HEK293 (cell line): ENCODE results near the gene TMEM158.

ENCODE experiments used
- CTCF ChIA-PET: fragments of 350-600 bp; formaldehyde crosslinking; extraction: SDS; loops from one replicate; lab custom pipeline; 2021; ENCODE audit warnings: antibody characterized with exemption; lab: Yijun Ruan, JAX
- POLR2A ChIA-PET: fragments of 300-600 bp; formaldehyde crosslinking; extraction: SDS; loops from one replicate; lab custom pipeline; 2020; ENCODE audit warnings: antibody characterized with exemption, inconsistent platforms; lab: Yijun Ruan, JAX
- H3K27ac ChIP-seq: fragments of 200-500 bp; sonication (Bioruptor generic); 2 replicates; pipeline ENCODE4 v1.5.1; 2014; ENCODE audit warnings: low read depth, low read length, control low read depth, inconsistent platforms; ENCODE audit errors: extremely low read depth
- H3K36me3 ChIP-seq, 2 experiments: fragments of 200-500 bp in 1 of 2; sonication (Bioruptor generic) in 1 of 2; 1 replicate in 1 of 2; 2 replicates in 1 of 2; pipeline ENCODE4 v1.5.1; 2014 to 2017; ENCODE audit warnings: inconsistent platforms in 2 of 2, low read length in 2 of 2; ENCODE audit not compliant: control insufficient read depth in 2 of 2, insufficient read depth in 1 of 2
- H3K4me1 ChIP-seq: fragments of 200-500 bp; sonication (Bioruptor generic); 2 replicates; pipeline ENCODE4 v1.5.1; 2014; ENCODE audit warnings: mild to moderate bottlenecking, low read length, inconsistent platforms; ENCODE audit not compliant: control insufficient read depth, insufficient read depth
- H3K4me3 ChIP-seq: 2 replicates; pipeline ENCODE4 v1.5.1; 2011; ENCODE audit warnings: low read depth, mild to moderate bottlenecking, control low read depth, low read length, moderate library complexity
- H3K9me3 ChIP-seq: fragments of 200-500 bp; sonication (Bioruptor generic); 2 replicates; pipeline ENCODE4 v1.5.1; 2014; ENCODE audit warnings: low read depth, low read length, inconsistent platforms; ENCODE audit not compliant: control insufficient read depth, insufficient read depth
- GLI4 ChIP-seq: fragments of 450-650 bp; formaldehyde crosslinking; IDR thresholded peaks from 2 replicates; pipeline ENCODE4 v1.5.1; 2016; ENCODE audit warnings: missing biosample characterization, missing genetic modification characterization
- MEIS1 ChIP-seq: sonication (generic); formaldehyde crosslinking; IDR thresholded peaks from 2 replicates; pipeline ENCODE4 v1.8.1; 2022; ENCODE audit warnings: missing genetic modification reagents, mild to moderate bottlenecking, borderline replicate concordance
- ZBTB20 ChIP-seq: fragments of 450-650 bp; formaldehyde crosslinking; IDR thresholded peaks from 2 replicates; pipeline ENCODE4 v1.5.1; 2016; ENCODE audit warnings: missing biosample characterization, missing genetic modification characterization
- ZNF221 ChIP-seq: fragments of 450-650 bp; formaldehyde crosslinking; IDR thresholded peaks from 2 replicates; pipeline ENCODE4 v1.5.1; 2017; ENCODE audit warnings: missing biosample characterization, missing genetic modification characterization, borderline replicate concordance
- ZNF23 ChIP-seq: fragments of 450-650 bp; formaldehyde crosslinking; IDR thresholded peaks from 2 replicates; pipeline ENCODE4 v1.5.1; 2016; ENCODE audit warnings: missing biosample characterization, missing genetic modification characterization, borderline replicate concordance
- ZNF26 ChIP-seq: fragments of 450-650 bp; formaldehyde crosslinking; IDR thresholded peaks from 2 replicates; pipeline ENCODE4 v1.5.1; 2016; ENCODE audit warnings: missing biosample characterization, missing genetic modification characterization
- ZNF292 ChIP-seq: fragments of 450-650 bp; formaldehyde crosslinking; IDR thresholded peaks from 2 replicates; pipeline ENCODE4 v1.5.1; 2016; ENCODE audit warnings: low read depth, missing biosample characterization, missing genetic modification characterization, borderline replicate concordance
- ZNF335 ChIP-seq: fragments of 450-650 bp; formaldehyde crosslinking; conservative IDR thresholded peaks from 2 replicates; pipeline ENCODE4 v1.5.1; 2016; ENCODE audit warnings: missing biosample characterization, missing genetic modification characterization
- ZNF350 ChIP-seq: fragments of 450-650 bp; formaldehyde crosslinking; IDR thresholded peaks from 2 replicates; pipeline ENCODE4 v1.5.0; 2017; ENCODE audit warnings: missing biosample characterization, mild to moderate bottlenecking, missing genetic modification characterization
- ZNF513 ChIP-seq: fragments of 450-650 bp; IDR thresholded peaks from 2 replicates; pipeline ENCODE4 v1.5.1; 2018; ENCODE audit warnings: missing biosample characterization, missing genetic modification characterization
- ZNF529 ChIP-seq: fragments of 450-650 bp; formaldehyde crosslinking; IDR thresholded peaks from 2 replicates; pipeline ENCODE4 v1.5.1; 2017; ENCODE audit warnings: missing genetic modification characterization, missing biosample characterization; ENCODE audit not compliant: insufficient replicate concordance
- ZNF596 ChIP-seq: fragments of 450-650 bp; IDR thresholded peaks from 2 replicates; pipeline ENCODE4 v1.5.0; 2018; ENCODE audit warnings: missing biosample characterization, mild to moderate bottlenecking, missing genetic modification characterization, moderate library complexity
- ZNF654 ChIP-seq: fragments of 450-650 bp; formaldehyde crosslinking; IDR thresholded peaks from 2 replicates; pipeline ENCODE4 v1.5.1; 2016; ENCODE audit warnings: low read depth, missing biosample characterization, missing genetic modification characterization
- ZNF664 ChIP-seq: fragments of 450-650 bp; formaldehyde crosslinking; IDR thresholded peaks from 2 replicates; pipeline ENCODE4 v1.5.1; 2016; ENCODE audit warnings: missing biosample characterization, missing genetic modification characterization
- ZNF670 ChIP-seq: fragments of 450-650 bp; formaldehyde crosslinking; IDR thresholded peaks from 2 replicates; pipeline ENCODE4 v1.5.1; 2016; ENCODE audit warnings: missing biosample characterization, missing genetic modification characterization, low read depth
- ZNF768 ChIP-seq: fragments of 450-650 bp; formaldehyde crosslinking; IDR thresholded peaks from 2 replicates; pipeline ENCODE4 v1.5.1; 2018; ENCODE audit warnings: missing biosample characterization, mild to moderate bottlenecking, missing genetic modification characterization
- TF ChIP-seq, protein P1 (sequence below): sonication (generic); formaldehyde crosslinking; IDR thresholded peaks from 2 replicates; pipeline ENCODE4 v1.8.1; 2022; ENCODE audit warnings: mild to moderate bottlenecking, moderate library complexity, missing genetic modification reagents
- TF ChIP-seq, protein P2 (sequence below): fragments of 450-650 bp; formaldehyde crosslinking; IDR thresholded peaks from 2 replicates; pipeline ENCODE4 v1.5.1; 2016; ENCODE audit warnings: missing biosample characterization, missing genetic modification characterization
- TF ChIP-seq, protein P3 (sequence below): fragments of 450-650 bp; formaldehyde crosslinking; IDR thresholded peaks from 2 replicates; pipeline ENCODE4 v1.5.1; 2016; ENCODE audit warnings: missing biosample characterization, missing genetic modification characterization
- TF ChIP-seq, protein P4 (sequence below): fragments of 450-650 bp; formaldehyde crosslinking; IDR thresholded peaks from 2 replicates; pipeline ENCODE4 v1.5.1; 2016; ENCODE audit warnings: missing biosample characterization, missing genetic modification characterization
- TF ChIP-seq, protein P5 (sequence below): fragments of 450-650 bp; formaldehyde crosslinking; IDR thresholded peaks from 2 replicates; pipeline ENCODE4 v1.5.1; 2016; ENCODE audit warnings: missing biosample characterization, missing genetic modification characterization

TMEM158 gene

GRCh38 chr3:45210308-45211041 is 15.6 kb downstream of the TMEM158 start (continued):
- TF ChIP-seq, protein P1, sequence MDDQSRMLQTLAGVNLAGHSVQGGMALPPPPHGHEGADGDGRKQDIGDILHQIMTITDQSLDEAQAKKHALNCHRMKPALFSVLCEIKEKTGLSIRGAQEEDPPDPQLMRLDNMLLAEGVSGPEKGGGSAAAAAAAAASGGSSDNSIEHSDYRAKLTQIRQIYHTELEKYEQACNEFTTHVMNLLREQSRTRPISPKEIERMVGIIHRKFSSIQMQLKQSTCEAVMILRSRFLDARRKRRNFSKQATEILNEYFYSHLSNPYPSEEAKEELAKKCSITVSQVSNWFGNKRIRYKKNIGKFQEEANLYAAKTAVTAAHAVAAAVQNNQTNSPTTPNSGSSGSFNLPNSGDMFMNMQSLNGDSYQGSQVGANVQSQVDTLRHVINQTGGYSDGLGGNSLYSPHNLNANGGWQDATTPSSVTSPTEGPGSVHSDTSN (CRISPR knock-in tag) = no peak
- peak; percentile 82 for TF ChIP-seq ZNF596
- no peak for TF ChIP-seq ZNF23 (tag by site-specific recombination)
- no peak for TF ChIP-seq ZNF529
- no peak for TF ChIP-seq MEIS1 (CRISPR knock-in tag)
- no peak for TF ChIP-seq ZNF670 (tag by site-specific recombination)
- no peak for TF ChIP-seq ZNF335 (tag by site-specific recombination)
- no peak for TF ChIP-seq ZNF350 (tag by site-specific recombination)
- TF ChIP-seq, protein P2, sequence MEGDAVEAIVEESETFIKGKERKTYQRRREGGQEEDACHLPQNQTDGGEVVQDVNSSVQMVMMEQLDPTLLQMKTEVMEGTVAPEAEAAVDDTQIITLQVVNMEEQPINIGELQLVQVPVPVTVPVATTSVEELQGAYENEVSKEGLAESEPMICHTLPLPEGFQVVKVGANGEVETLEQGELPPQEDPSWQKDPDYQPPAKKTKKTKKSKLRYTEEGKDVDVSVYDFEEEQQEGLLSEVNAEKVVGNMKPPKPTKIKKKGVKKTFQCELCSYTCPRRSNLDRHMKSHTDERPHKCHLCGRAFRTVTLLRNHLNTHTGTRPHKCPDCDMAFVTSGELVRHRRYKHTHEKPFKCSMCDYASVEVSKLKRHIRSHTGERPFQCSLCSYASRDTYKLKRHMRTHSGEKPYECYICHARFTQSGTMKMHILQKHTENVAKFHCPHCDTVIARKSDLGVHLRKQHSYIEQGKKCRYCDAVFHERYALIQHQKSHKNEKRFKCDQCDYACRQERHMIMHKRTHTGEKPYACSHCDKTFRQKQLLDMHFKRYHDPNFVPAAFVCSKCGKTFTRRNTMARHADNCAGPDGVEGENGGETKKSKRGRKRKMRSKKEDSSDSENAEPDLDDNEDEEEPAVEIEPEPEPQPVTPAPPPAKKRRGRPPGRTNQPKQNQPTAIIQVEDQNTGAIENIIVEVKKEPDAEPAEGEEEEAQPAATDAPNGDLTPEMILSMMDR (tag by site-specific recombination) = peak; percentile 91
- no peak for TF ChIP-seq ZBTB20 (tag by site-specific recombination)
- no peak for TF ChIP-seq ZNF513 (tag by site-specific recombination)
- TF ChIP-seq, protein P3, sequence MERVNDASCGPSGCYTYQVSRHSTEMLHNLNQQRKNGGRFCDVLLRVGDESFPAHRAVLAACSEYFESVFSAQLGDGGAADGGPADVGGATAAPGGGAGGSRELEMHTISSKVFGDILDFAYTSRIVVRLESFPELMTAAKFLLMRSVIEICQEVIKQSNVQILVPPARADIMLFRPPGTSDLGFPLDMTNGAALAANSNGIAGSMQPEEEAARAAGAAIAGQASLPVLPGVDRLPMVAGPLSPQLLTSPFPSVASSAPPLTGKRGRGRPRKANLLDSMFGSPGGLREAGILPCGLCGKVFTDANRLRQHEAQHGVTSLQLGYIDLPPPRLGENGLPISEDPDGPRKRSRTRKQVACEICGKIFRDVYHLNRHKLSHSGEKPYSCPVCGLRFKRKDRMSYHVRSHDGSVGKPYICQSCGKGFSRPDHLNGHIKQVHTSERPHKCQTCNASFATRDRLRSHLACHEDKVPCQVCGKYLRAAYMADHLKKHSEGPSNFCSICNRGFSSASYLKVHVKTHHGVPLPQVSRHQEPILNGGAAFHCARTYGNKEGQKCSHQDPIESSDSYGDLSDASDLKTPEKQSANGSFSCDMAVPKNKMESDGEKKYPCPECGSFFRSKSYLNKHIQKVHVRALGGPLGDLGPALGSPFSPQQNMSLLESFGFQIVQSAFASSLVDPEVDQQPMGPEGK (tag by site-specific recombination) = peak; percentile 61
- TF ChIP-seq ZNF292 (tag by site-specific recombination) = no peak
- TF ChIP-seq ZNF654 (tag by site-specific recombination) = peak; percentile 53
- TF ChIP-seq GLI4 (tag by site-specific recombination) = no peak

DNA sequence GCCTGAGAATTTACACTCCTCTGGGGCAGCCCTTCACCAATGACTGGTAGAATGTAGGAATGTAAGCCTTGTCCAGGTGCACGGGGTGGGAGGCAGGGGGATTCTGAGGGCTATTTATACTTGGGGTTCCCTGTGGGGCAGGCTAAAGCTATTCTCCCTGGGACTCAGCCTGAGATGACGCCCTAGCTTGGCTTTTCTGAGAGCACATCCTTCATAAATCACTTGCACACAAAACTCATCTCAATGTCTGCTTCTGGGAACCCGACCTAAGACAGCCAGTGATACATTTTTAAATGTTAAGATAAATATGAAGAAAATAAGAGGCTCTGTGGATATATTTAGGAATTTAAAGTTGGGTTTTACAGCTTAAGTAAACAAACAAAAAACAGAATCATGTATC is 16.6 kb downstream of the TMEM158 start:
- ChIA-PET POLR2A (no interaction called here), CTCF (interaction anchor here (0.6 to 5.9 kb wide), 17 partner anchors 8 to 556 kb away, joined by 3 to 128 read pairs (median 5); partner anchors contain the start of gene TMEM158)
- Histone ChIP-seq H3K4me3 (no peak overlapping the region), H3K36me3 (no peaks in the 10 kb centered on the region), H3K27ac (no peak overlapping the region), H3K9me3 (no peaks in the 10 kb centered on the region), H3K4me1 (no peaks in the 10 kb centered on the region)
- TF ChIP-seq ZNF768 (tag by site-specific recombination) (no peak), ZNF26 (tag by site-specific recombination) (no peak), ZNF596 (no peak), ZNF529 (no peak), ZNF221 (tag by site-specific recombination) (no peak), ZNF670 (tag by site-specific recombination) (no peak), ZNF664 (no peak)
- TF ChIP-seq, protein P4, sequence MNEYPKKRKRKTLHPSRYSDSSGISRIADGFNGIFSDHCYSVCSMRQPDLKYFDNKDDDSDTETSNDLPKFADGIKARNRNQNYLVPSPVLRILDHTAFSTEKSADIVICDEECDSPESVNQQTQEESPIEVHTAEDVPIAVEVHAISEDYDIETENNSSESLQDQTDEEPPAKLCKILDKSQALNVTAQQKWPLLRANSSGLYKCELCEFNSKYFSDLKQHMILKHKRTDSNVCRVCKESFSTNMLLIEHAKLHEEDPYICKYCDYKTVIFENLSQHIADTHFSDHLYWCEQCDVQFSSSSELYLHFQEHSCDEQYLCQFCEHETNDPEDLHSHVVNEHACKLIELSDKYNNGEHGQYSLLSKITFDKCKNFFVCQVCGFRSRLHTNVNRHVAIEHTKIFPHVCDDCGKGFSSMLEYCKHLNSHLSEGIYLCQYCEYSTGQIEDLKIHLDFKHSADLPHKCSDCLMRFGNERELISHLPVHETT (tag by site-specific recombination) = no peak
- TF ChIP-seq, protein P5, sequence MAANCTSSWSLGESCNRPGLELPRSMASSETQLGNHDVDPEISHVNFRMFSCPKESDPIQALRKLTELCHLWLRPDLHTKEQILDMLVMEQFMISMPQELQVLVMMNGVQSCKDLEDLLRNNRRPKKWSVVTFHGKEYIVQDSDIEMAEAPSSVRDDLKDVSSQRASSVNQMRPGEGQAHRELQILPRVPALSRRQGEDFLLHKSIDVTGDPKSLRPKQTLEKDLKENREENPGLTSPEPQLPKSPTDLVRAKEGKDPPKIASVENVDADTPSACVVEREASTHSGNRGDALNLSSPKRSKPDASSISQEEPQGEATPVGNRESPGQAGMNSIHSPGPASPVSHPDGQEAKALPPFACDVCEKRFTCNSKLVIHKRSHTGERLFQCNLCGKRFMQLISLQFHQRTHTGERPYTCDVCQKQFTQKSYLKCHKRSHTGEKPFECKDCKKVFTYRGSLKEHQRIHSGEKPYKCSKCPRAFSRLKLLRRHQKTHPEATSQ (tag by site-specific recombination) = no peak
- TF ChIP-seq, all 188 proteins: peak for 0
